Measurements from ENCODE around the gene TTC23. TPM values are rescaled to one million over a fixed set of nuclear protein-coding genes. Genes with fewer than 3 reads are reported as not detected.

TTC23 gene
- total and polyA plus RNA-seq, 9 of the 15 experiments (the other 6 are each of a cell fraction or from before 2014, with no cell fraction given), result 0.41 to 4.5 (median 2.5) TPM

GRCh38 chr15:99149366-99149765 lies 100.0 kb downstream of the TTC23 start:
- no peaks in the 10 kb centered on the region for H3K36me3 ChIP-seq (ENCODE audit: control insufficient read depth, insufficient read depth, low read length)
- peaks cover 0 to 11% of the 10 kb centered on the region in 2 experiments; a peak in 2 of 5 replicates for H3K27me3 ChIP-seq (ENCODE audit: control insufficient read depth in 2 of 2, insufficient read depth in 2 of 2, low read length in 2 of 2)
- in situ Hi-C loops (cut with MboI), result no loop called here
- DNase-seq (ENCODE audit: extremely low read depth in 1 of 4, low spot score in 3 of 4) (no peak), ATAC-seq (no peak), FAIRE-seq (no peak)
- H3K4me1 ChIP-seq (replicated peaks in 1 of 2; ENCODE audit: control insufficient read depth in 2 of 2, insufficient read depth in 2 of 2, low read length in 2 of 2), result no peaks in the 10 kb centered on the region
- 15% methylated on average over 4 of the region's 4 CpGs for WGBS (ENCODE audit: insufficient coverage, low coverage, missing lambda C conversion rate)
- TF ChIP-seq ZC3H8 (IDR thresholded peaks at IDR 0.05) (no peak), PRMT5 (CRISPR knock-in tag; IDR thresholded peaks at IDR 0.05) (no peak), TCF7 (IDR thresholded peaks at IDR 0.05; ENCODE audit: borderline replicate concordance) (no peak)
- no peaks in the 10 kb centered on the region for H4K20me1 ChIP-seq (replicated peaks; ENCODE audit: control insufficient read depth, insufficient read depth, low read length)
- no peaks in the 10 kb centered on the region for H3K9me3 ChIP-seq (replicated peaks; ENCODE audit: control insufficient read depth, insufficient read depth, low read depth, low read length)
- no peaks in the 10 kb centered on the region for H3K79me2 ChIP-seq (ENCODE audit: control insufficient read depth, insufficient read depth, low read length)
- no peak overlapping the region for H3K4me2 ChIP-seq (ENCODE audit: insufficient read depth, low read length)
- no TSS peak for BruUV-seq (replicated peaks)
- CTCF ChIA-PET (ENCODE audit: low intra/inter-chr PET ratio), result no interaction called here
- H3K4me3 ChIP-seq, result no peak overlapping the region
- POLR2A ChIA-PET, result no interaction called here
- H3K9ac ChIP-seq (ENCODE audit: insufficient read depth in 1 of 2, low read depth in 2 of 2, low read length in 2 of 2), result no peak overlapping the region
- H3K27ac ChIP-seq (ENCODE audit: extremely low read depth, low read depth, low read length), result no peak overlapping the region
- no peak overlapping the region for H2AFZ ChIP-seq (ENCODE audit: low read depth, low read length)
- intact Hi-C loops (cut with micrococcal nuclease), result no loop called here
- H3K9me1 ChIP-seq (ENCODE audit: control insufficient read depth, insufficient read depth, low read length), result no peaks in the 10 kb centered on the region

- Histone ChIP-seq H2AFZ (ENCODE audit: low read depth, low read length) (no peak overlapping the region), H3K9me1 (ENCODE audit: control insufficient read depth, insufficient read depth, low read length) (no peaks in the 10 kb centered on the region), H3K4me1 (replicated peaks in 1 of 2; ENCODE audit: control insufficient read depth in 2 of 2, insufficient read depth in 2 of 2, low read length in 2 of 2) (no peaks in the 10 kb centered on the region), H3K9ac (ENCODE audit: insufficient read depth in 1 of 2, low read depth in 2 of 2, low read length in 2 of 2) (no peak overlapping the region), H3K4me3 (no peak overlapping the region), H3K27ac (ENCODE audit: extremely low read depth, low read depth, low read length) (no peak overlapping the region), H3K36me3 (ENCODE audit: control insufficient read depth, insufficient read depth, low read length) (no peaks in the 10 kb centered on the region), H3K9me3 (replicated peaks; ENCODE audit: control insufficient read depth, insufficient read depth, low read depth, low read length) (no peaks in the 10 kb centered on the region), H3K27me3 (ENCODE audit: control insufficient read depth in 2 of 2, insufficient read depth in 2 of 2, low read length in 2 of 2) (peaks cover 0 to 11% of the 10 kb centered on the region in 2 experiments; a peak in 2 of 5 replicates), H3K79me2 (ENCODE audit: control insufficient read depth, insufficient read depth, low read length) (no peaks in the 10 kb centered on the region), H4K20me1 (replicated peaks; ENCODE audit: control insufficient read depth, insufficient read depth, low read length) (no peaks in the 10 kb centered on the region), H3K4me2 (ENCODE audit: insufficient read depth, low read length) (no peak overlapping the region)
- FAIRE-seq (no peak), DNase-seq (ENCODE audit: extremely low read depth in 1 of 4, low spot score in 3 of 4) (no peak), ATAC-seq (no peak)
- POLR2A ChIA-PET, result no interaction called here
- intact Hi-C loops (cut with micrococcal nuclease), result no loop called here
- BruUV-seq (replicated peaks), result no TSS peak
- in situ Hi-C loops (cut with MboI), result no loop called here
- CTCF ChIA-PET (ENCODE audit: low intra/inter-chr PET ratio), result no interaction called here
- 18% methylated on average over 7 of the region's 7 CpGs for WGBS (ENCODE audit: insufficient coverage, low coverage, missing lambda C conversion rate)
- TF ChIP-seq SRSF9 (IDR thresholded peaks at IDR 0.05; ENCODE audit: borderline replicate concordance, low read depth, low read length), result no peak
- TF ChIP-seq ZFP1 (CRISPR knock-in tag; IDR thresholded peaks at IDR 0.05), result no peak
- TF ChIP-seq ZNF224 (CRISPR knock-in tag; IDR thresholded peaks at IDR 0.05), result no peak
- no peak for TF ChIP-seq E2F4 (CRISPR knock-in tag; IDR thresholded peaks at IDR 0.05; ENCODE audit: low read depth)
- TF ChIP-seq NCOR1 (IDR thresholded peaks at IDR 0.05), result no peak
- no peak for TF ChIP-seq ZNF12 (CRISPR knock-in tag; IDR thresholded peaks at IDR 0.05)
- TF ChIP-seq CTCF (IDR thresholded peaks at IDR 0.05 in 2 of 3, conservative IDR thresholded peaks at IDR 0.05 in 1 of 3; ENCODE audit: insufficient read depth in 2 of 3, low read depth in 1 of 3, low read length in 3 of 3), result no peak
- no peak for TF ChIP-seq ZNF253 (CRISPR knock-in tag; conservative IDR thresholded peaks at IDR 0.05)
These were observed 100.5 kb downstream of the TTC23 start for GRCh38 chr15:99148851-99149276.

All from K562 (cell line).